GM12892 (cell line): Measurements from ENCODE around the gene OR52H1.

Source experiments
- POLR2A ChIP-seq: IDR thresholded peaks from 2 replicates; pipeline ENCODE4 v1.6.1; 2011; ENCODE audit warnings: low read depth, low read length, control low read depth
- POLR2AphosphoS5 ChIP-seq: IDR thresholded peaks from 2 replicates; pipeline ENCODE4 v1.6.1; 2011; ENCODE audit warnings: low read depth, low read length, control low read depth

- TF ChIP-seq POLR2A (no peak), POLR2AphosphoS5 (no peak)
These were observed at the start of gene OR52H1 for GRCh38 chr11:5548440-5548839.
